ENCODE data around the gene CCSAP.
"Not testable (repeated sequence)": the region's sequence is repeated elsewhere in the genome, so short reads cannot be mapped to it uniquely, and the experiment has no call there.

The CCSAP gene

GRCh38 chr1:229328598-229329362 is 14.1 kb downstream of the CCSAP start:
- no peak overlapping the region for H3K27ac ChIP-seq (ENCODE audit: low read depth, low read length)
- no peaks in the 10 kb centered on the region for H3K4me1 ChIP-seq (ENCODE audit: control insufficient read depth in 5 of 5, insufficient read depth in 5 of 5, low read length in 5 of 5)
- H3K27me3 ChIP-seq (ENCODE audit: control insufficient read depth in 5 of 5, insufficient read depth in 4 of 5, low read length in 5 of 5), result no peaks in the 10 kb centered on the region
- H3K4me3 ChIP-seq (ENCODE audit: low read depth in 1 of 5, low read length in 5 of 5), result no peak overlapping the region
- H3K9me3 ChIP-seq (ENCODE audit: control insufficient read depth in 5 of 5, low read length in 5 of 5), result no peaks in the 10 kb centered on the region
- H3K9ac ChIP-seq (ENCODE audit: low read length in 5 of 5), result no peak overlapping the region
- H3K36me3 ChIP-seq (ENCODE audit: control insufficient read depth in 5 of 5, insufficient read depth in 5 of 5, low read length in 5 of 5), result peaks cover 8 to 21% (median 12%) of the 10 kb centered on the region in 5 donors

GRCh38 chr1:229327765-229328164 is 15.1 kb downstream of the CCSAP start:
- not testable (repeated sequence) for H3K9ac ChIP-seq (ENCODE audit: low read length in 5 of 5); H3K4me3 ChIP-seq (ENCODE audit: low read depth in 1 of 5, low read length in 5 of 5); H3K27me3 ChIP-seq (ENCODE audit: control insufficient read depth in 5 of 5, insufficient read depth in 4 of 5, low read length in 5 of 5); H3K4me1 ChIP-seq (ENCODE audit: control insufficient read depth in 5 of 5, insufficient read depth in 5 of 5, low read length in 5 of 5); H3K9me3 ChIP-seq (ENCODE audit: control insufficient read depth in 5 of 5, low read length in 5 of 5); H3K27ac ChIP-seq (ENCODE audit: low read depth, low read length)
- peaks cover 10 to 28% (median 21%) of the 10 kb centered on the region in 5 donors for H3K36me3 ChIP-seq (ENCODE audit: control insufficient read depth in 5 of 5, insufficient read depth in 5 of 5, low read length in 5 of 5)

DNA sequence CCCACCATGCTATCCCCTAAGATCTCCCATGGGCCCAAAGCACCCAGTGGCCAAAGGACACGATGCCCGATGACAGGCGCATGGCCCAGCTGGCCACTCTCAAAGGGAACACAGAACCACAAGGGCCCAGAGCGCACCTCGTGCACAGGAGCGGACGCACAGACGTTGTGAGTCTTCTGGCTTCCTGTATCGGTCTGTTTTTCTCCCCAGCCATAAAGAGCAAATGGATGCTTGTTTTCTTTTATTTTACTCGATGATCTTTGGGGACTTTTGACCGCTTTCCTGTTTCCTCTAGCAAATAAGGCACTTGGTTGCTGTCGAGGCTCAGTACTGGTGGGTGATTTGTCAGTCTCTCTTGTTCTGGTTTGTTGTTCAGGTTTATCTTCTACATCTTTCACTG is 16.2 kb downstream of the CCSAP start:
- H3K27ac ChIP-seq (ENCODE audit: low read depth, low read length), result no peak overlapping the region
- no peaks in the 10 kb centered on the region for H3K9me3 ChIP-seq (ENCODE audit: control insufficient read depth in 5 of 5, low read length in 5 of 5)
- peaks cover 10 to 33% (median 22%) of the 10 kb centered on the region in 5 donors for H3K36me3 ChIP-seq (ENCODE audit: control insufficient read depth in 5 of 5, insufficient read depth in 5 of 5, low read length in 5 of 5)
- H3K4me3 ChIP-seq (ENCODE audit: low read depth in 1 of 5, low read length in 5 of 5), result no peak overlapping the region
- no peaks in the 10 kb centered on the region for H3K4me1 ChIP-seq (ENCODE audit: control insufficient read depth in 5 of 5, insufficient read depth in 5 of 5, low read length in 5 of 5)
- H3K27me3 ChIP-seq (ENCODE audit: control insufficient read depth in 5 of 5, insufficient read depth in 4 of 5, low read length in 5 of 5), result no peaks in the 10 kb centered on the region
- H3K9ac ChIP-seq (ENCODE audit: low read length in 5 of 5), result no peak overlapping the region

DNA sequence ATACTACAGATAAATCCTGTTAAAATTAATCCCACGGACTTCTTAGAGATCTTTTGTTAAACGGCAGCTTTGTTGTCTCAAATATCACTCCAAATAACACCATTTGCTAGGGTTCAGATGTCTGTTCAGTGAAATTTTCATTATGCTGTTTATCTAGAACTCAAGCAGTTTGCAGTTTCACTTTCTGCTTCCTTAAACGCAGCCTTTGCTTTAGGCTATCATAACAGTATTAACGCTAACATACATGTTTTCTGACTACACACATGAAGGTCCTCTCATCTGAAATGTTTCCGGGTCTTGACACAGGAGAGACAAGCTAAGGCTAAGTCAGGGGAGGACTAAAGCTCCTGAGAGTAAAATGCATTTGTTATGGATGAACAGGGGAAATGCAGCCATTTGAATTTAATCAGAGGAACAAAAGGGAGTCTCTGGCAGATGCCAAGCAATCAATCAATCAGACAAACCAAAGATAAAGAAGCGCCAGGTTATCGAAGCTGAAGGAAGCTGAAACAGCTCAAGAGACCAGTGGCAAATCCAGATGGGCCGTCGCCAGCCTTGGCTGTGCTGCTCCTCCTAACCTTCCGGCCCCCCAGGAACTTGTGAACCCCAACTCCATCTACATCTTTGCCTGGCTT is 16.9 kb downstream of the CCSAP start:
- H3K27ac ChIP-seq (ENCODE audit: low read depth, low read length), result no peak overlapping the region
- no peaks in the 10 kb centered on the region for H3K27me3 ChIP-seq (ENCODE audit: control insufficient read depth in 5 of 5, insufficient read depth in 4 of 5, low read length in 5 of 5)
- H3K9ac ChIP-seq (ENCODE audit: low read length in 5 of 5), result no peak overlapping the region
- H3K9me3 ChIP-seq (ENCODE audit: control insufficient read depth in 5 of 5, low read length in 5 of 5), result no peaks in the 10 kb centered on the region
- H3K4me1 ChIP-seq (ENCODE audit: control insufficient read depth in 5 of 5, insufficient read depth in 5 of 5, low read length in 5 of 5), result no peaks in the 10 kb centered on the region
- H3K4me3 ChIP-seq (ENCODE audit: low read depth in 1 of 5, low read length in 5 of 5), result no peak overlapping the region
- peaks cover 10 to 33% (median 22%) of the 10 kb centered on the region in 5 donors for H3K36me3 ChIP-seq (ENCODE audit: control insufficient read depth in 5 of 5, insufficient read depth in 5 of 5, low read length in 5 of 5)

GRCh38 chr1:229325401-229325800 is 17.4 kb downstream of the CCSAP start:
- no peak overlapping the region for H3K27ac ChIP-seq (ENCODE audit: low read depth, low read length)
- peaks cover 10 to 33% (median 22%) of the 10 kb centered on the region in 5 donors for H3K36me3 ChIP-seq (ENCODE audit: control insufficient read depth in 5 of 5, insufficient read depth in 5 of 5, low read length in 5 of 5)
- H3K4me1 ChIP-seq (ENCODE audit: control insufficient read depth in 5 of 5, insufficient read depth in 5 of 5, low read length in 5 of 5), result no peaks in the 10 kb centered on the region
- no peak overlapping the region for H3K4me3 ChIP-seq (ENCODE audit: low read depth in 1 of 5, low read length in 5 of 5)
- no peaks in the 10 kb centered on the region for H3K9me3 ChIP-seq (ENCODE audit: control insufficient read depth in 5 of 5, low read length in 5 of 5)
- H3K27me3 ChIP-seq (ENCODE audit: control insufficient read depth in 5 of 5, insufficient read depth in 4 of 5, low read length in 5 of 5), result no peaks in the 10 kb centered on the region
- H3K9ac ChIP-seq (ENCODE audit: low read length in 5 of 5), result no peak overlapping the region

GRCh38 chr1:229323885-229324553 is 18.8 kb downstream of the CCSAP start:
- no peaks in the 10 kb centered on the region for H3K4me1 ChIP-seq (ENCODE audit: control insufficient read depth in 5 of 5, insufficient read depth in 5 of 5, low read length in 5 of 5)
- H3K36me3 ChIP-seq (ENCODE audit: control insufficient read depth in 5 of 5, insufficient read depth in 5 of 5, low read length in 5 of 5), result peaks cover 14 to 40% (median 28%) of the 10 kb centered on the region in 5 donors
- no peaks in the 10 kb centered on the region for H3K27me3 ChIP-seq (ENCODE audit: control insufficient read depth in 5 of 5, insufficient read depth in 4 of 5, low read length in 5 of 5)
- H3K27ac ChIP-seq (ENCODE audit: low read depth, low read length), result no peak overlapping the region
- H3K4me3 ChIP-seq (ENCODE audit: low read depth in 1 of 5, low read length in 5 of 5), result no peak overlapping the region
- H3K9me3 ChIP-seq (ENCODE audit: control insufficient read depth in 5 of 5, low read length in 5 of 5), result no peaks in the 10 kb centered on the region
- H3K9ac ChIP-seq (ENCODE audit: low read length in 5 of 5), result no peak overlapping the region

GRCh38 chr1:229323201-229323600 is 19.6 kb downstream of the CCSAP start:
- Histone ChIP-seq H3K27ac (ENCODE audit: low read depth, low read length) (no peak overlapping the region), H3K9me3 (ENCODE audit: control insufficient read depth in 5 of 5, low read length in 5 of 5) (no peaks in the 10 kb centered on the region), H3K9ac (ENCODE audit: low read length in 5 of 5) (no peak overlapping the region)

DNA sequence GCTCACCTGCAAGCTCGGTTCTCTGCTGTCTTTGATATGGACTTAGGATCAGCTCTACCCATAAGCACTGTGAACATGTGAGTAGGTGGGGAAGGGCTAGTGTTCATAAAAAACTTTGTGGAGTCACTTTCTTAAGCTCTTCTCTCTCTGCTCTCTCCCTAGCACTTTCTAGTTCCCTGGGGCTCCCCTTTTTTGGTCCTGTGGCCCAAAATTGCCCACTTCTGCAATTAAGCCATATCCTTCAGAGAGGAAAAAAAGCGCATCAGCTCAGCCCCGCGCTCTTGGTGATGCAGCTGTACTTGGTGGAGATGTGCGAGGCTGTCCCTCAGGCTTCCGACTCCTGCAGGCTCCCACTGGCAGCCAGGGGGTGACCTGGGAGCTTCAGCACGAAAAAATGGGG is 23.4 kb downstream of the CCSAP start:
- Histone ChIP-seq H3K9ac (ENCODE audit: low read length in 5 of 5) (no peak overlapping the region), H3K36me3 (ENCODE audit: control insufficient read depth in 5 of 5, insufficient read depth in 5 of 5, low read length in 5 of 5) (peaks cover 9 to 28% (median 19%) of the 10 kb centered on the region in 5 donors), H3K4me1 (ENCODE audit: control insufficient read depth in 5 of 5, insufficient read depth in 5 of 5, low read length in 5 of 5) (no peaks in the 10 kb centered on the region), H3K27me3 (ENCODE audit: control insufficient read depth in 5 of 5, insufficient read depth in 4 of 5, low read length in 5 of 5) (no peaks in the 10 kb centered on the region), H3K27ac (ENCODE audit: low read depth, low read length) (no peak overlapping the region), H3K4me3 (ENCODE audit: low read depth in 1 of 5, low read length in 5 of 5) (no peak overlapping the region), H3K9me3 (ENCODE audit: control insufficient read depth in 5 of 5, low read length in 5 of 5) (no peaks in the 10 kb centered on the region)

More at GRCh38 chr1:229323201-229323600, 19.6 kb downstream of the CCSAP start:
- Histone ChIP-seq H3K4me1 (ENCODE audit: control insufficient read depth in 5 of 5, insufficient read depth in 5 of 5, low read length in 5 of 5) (no peaks in the 10 kb centered on the region), H3K4me3 (ENCODE audit: low read depth in 1 of 5, low read length in 5 of 5) (no peak overlapping the region), H3K27me3 (ENCODE audit: control insufficient read depth in 5 of 5, insufficient read depth in 4 of 5, low read length in 5 of 5) (no peaks in the 10 kb centered on the region), H3K36me3 (ENCODE audit: control insufficient read depth in 5 of 5, insufficient read depth in 5 of 5, low read length in 5 of 5) (peaks cover 14 to 40% (median 28%) of the 10 kb centered on the region in 5 donors)

GRCh38 chr1:229318056-229318455 is 24.8 kb downstream of the CCSAP start:
- no peaks in the 10 kb centered on the region for H3K9me3 ChIP-seq (ENCODE audit: control insufficient read depth in 5 of 5, low read length in 5 of 5)
- peaks cover 3 to 20% (median 11%) of the 10 kb centered on the region in 5 donors for H3K36me3 ChIP-seq (ENCODE audit: control insufficient read depth in 5 of 5, insufficient read depth in 5 of 5, low read length in 5 of 5)
- no peak overlapping the region for H3K4me3 ChIP-seq (ENCODE audit: low read depth in 1 of 5, low read length in 5 of 5)
- H3K4me1 ChIP-seq (ENCODE audit: control insufficient read depth in 5 of 5, insufficient read depth in 5 of 5, low read length in 5 of 5), result no peaks in the 10 kb centered on the region
- no peak overlapping the region for H3K27ac ChIP-seq (ENCODE audit: low read depth, low read length)
- no peak overlapping the region for H3K9ac ChIP-seq (ENCODE audit: low read length in 5 of 5)
- H3K27me3 ChIP-seq (ENCODE audit: control insufficient read depth in 5 of 5, insufficient read depth in 4 of 5, low read length in 5 of 5), result no peaks in the 10 kb centered on the region

GRCh38 chr1:229316166-229316565 is 26.7 kb downstream of the CCSAP start:
- Histone ChIP-seq H3K9ac (ENCODE audit: low read length in 5 of 5) (no peak overlapping the region), H3K4me1 (ENCODE audit: control insufficient read depth in 5 of 5, insufficient read depth in 5 of 5, low read length in 5 of 5) (no peaks in the 10 kb centered on the region), H3K27ac (ENCODE audit: low read depth, low read length) (no peak overlapping the region), H3K27me3 (ENCODE audit: control insufficient read depth in 5 of 5, insufficient read depth in 4 of 5, low read length in 5 of 5) (no peaks in the 10 kb centered on the region), H3K36me3 (ENCODE audit: control insufficient read depth in 5 of 5, insufficient read depth in 5 of 5, low read length in 5 of 5) (peaks cover 0 to 19% (median 14%) of the 10 kb centered on the region in 5 donors), H3K9me3 (ENCODE audit: control insufficient read depth in 5 of 5, low read length in 5 of 5) (no peaks in the 10 kb centered on the region), H3K4me3 (ENCODE audit: low read depth in 1 of 5, low read length in 5 of 5) (no peak overlapping the region)
